GM12874 (cell line): ENCODE data around the gene MRPL10.

Experiments
- TF ChIP-seq, protein P1 (sequence below): IDR thresholded peaks from 2 replicates; pipeline ENCODE4 v1.5.1; 2011; ENCODE audit warnings: low read depth, mild to moderate bottlenecking, control low read depth, low read length, moderate library complexity; ENCODE audit not compliant: insufficient read depth

MRPL10 gene

DNA sequence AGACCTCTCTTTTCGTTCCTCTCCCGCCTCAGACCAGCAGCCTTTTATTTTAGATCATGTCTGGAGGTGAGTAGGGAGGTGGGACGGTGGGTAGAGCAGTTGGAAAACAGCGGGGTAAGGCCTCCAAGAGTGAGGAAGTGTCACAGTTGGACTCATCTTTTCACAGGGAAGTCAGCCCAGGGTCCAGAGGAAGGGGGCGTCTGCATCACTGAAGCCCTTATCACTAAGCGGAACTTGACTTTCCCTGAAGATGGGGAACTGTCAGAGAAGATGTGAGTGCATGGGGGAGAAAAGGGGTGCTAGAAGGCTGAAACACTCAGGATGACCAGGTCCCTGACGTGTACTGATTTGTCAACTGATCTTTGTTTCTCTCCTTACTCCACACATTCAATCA lies 590 bp upstream of the MRPL10 start:
- TF ChIP-seq, protein P1, sequence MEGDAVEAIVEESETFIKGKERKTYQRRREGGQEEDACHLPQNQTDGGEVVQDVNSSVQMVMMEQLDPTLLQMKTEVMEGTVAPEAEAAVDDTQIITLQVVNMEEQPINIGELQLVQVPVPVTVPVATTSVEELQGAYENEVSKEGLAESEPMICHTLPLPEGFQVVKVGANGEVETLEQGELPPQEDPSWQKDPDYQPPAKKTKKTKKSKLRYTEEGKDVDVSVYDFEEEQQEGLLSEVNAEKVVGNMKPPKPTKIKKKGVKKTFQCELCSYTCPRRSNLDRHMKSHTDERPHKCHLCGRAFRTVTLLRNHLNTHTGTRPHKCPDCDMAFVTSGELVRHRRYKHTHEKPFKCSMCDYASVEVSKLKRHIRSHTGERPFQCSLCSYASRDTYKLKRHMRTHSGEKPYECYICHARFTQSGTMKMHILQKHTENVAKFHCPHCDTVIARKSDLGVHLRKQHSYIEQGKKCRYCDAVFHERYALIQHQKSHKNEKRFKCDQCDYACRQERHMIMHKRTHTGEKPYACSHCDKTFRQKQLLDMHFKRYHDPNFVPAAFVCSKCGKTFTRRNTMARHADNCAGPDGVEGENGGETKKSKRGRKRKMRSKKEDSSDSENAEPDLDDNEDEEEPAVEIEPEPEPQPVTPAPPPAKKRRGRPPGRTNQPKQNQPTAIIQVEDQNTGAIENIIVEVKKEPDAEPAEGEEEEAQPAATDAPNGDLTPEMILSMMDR: no peak

DNA sequence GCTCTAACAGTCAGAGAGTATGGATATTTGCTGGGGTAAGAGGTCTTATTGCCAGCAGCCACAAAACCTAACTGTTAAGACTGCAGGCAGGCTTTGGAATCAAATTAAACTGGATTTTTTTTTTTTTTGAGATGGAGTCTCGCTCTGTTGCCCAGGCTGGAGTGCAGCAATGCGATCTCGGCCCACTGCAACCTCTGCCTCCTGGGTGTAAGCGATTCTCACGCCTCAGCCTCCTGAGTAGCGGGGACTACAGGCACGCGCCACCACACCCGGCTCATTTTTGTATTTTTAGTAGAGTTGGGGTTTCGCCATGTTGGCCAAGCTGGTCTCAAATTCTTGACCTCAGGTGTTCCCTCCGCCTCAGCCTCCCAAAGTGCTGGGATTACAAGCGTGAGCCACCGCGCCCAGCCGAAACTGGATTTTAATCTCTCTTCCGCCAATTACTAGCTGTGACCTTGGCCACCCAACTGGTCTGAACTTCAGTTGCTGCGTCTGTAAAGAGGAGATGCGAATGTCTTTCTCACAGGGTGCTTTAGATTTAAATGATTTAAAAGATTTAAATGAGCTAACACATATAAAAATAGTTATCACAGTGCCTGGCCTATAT lies 842 bp downstream of the MRPL10 start:
- TF ChIP-seq, protein P1: no peak

DNA sequence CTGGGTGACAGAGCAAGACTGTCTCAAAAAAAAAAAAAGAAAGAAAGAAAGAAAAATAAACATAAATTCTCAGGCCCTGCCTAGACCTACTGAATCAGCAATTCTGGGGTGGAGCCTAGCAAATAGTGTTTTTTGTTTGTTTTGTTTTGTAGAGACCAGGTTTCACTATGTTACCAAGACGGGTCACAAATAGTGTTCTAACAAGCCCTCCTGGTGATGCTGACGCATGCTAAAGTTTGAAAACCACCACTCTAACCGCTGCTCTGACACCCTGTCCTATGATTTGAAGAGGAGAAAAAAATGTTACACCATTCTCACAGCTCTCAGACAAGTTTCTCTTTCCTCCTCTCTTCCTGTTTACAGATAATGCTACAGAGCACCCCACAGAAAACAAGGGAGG lies 1.5 kb downstream of the MRPL10 start:
- TF ChIP-seq, protein P1: no peak

DNA sequence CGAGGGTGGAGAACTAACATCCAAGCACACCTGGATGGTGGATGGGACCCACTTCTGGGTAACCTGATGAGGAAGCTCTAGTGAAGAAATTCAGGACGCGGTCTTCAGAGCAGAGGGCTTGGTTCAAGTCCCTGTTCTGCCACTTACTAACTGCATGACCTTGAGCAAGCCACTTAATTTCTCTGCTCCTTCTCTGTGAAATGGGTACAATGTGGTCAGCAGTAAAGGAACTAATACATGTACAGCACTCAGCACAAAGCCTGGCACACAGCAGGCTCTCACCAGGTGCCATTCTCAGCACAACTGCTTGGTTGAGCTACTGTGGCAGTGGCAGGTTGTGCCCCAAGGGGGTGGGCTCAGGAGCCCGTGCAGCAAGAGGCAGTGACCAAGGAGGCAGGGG lies 7.8 kb downstream of the MRPL10 start:
- TF ChIP-seq, protein P1: no peak

DNA sequence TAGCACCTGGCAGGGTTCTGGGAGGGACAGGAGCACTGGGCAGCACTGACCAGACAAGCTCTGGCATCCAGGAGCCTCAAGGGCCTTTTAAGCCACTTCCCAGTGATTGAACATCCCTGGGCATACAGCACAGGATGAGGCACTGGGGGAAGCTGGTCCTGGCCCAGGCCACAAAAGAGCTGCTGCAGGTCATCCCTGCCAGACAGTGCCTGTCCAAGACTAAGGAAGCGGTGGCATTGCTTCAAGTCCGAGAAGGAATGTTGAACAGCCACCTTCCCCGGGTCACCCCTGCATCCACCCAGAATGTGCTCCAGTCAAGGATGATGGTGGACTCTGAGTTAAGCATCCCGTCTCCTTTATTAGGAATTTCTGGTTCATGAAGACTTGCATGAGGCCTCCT lies 8.6 kb downstream of the MRPL10 start:
- TF ChIP-seq, protein P1: no peak

DNA sequence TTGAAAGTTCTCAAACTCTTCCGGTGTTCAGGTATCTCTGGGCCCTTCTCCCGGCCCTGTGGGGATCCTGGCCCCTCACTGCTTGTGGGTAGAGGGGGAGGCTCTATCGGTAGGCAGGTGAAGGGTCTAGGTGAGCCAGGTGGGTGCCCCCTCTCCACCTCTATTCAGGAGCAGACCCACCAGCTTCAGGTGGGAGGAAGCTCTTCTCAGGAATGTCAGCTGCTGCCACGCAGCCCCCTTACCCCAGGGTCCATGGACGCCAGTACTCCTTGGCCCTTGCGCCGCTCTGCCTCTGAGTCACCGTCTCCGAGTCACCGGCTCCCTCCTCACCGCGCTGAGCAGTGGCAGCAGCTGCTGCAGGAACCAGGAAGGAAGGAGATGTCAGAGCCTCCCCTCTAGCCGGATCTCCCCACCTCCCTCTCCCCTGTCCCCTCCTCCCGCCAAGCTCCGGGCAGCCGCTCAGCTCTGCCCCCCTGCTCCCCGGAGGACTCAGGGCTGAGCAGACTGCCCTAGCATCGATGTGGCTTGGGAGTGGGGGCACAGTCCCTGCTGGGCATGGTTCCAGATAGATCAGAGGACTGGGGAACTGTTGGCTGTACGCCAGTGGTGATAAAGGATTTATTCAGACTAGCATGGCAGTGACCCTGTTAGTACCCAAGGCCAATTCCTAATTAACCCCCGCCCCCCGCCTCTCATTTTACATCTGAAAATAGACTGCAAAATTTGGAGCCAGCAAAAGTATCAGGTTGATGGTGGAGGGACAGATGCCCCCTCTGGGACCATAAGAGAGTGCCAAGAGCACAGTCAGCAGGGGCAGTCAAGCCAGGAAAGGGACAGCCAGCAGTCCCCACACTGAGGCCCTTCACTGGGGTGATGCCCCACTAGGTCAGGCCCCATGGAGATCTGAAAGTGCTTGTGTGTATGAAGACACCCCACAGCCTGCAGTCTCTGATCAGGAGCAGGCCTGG lies 9.6 kb downstream of the MRPL10 start, which contains the start of gene OSBPL7:
Gene OSBPL7 (minus strand): TSS at position 371 of the 968 bp plus-strand sequence. CDS start 1,516 bp downstream, outside the sequence.
- TF ChIP-seq, protein P1: peak; percentile 36; the same call in 1 of the 2 replicates

DNA sequence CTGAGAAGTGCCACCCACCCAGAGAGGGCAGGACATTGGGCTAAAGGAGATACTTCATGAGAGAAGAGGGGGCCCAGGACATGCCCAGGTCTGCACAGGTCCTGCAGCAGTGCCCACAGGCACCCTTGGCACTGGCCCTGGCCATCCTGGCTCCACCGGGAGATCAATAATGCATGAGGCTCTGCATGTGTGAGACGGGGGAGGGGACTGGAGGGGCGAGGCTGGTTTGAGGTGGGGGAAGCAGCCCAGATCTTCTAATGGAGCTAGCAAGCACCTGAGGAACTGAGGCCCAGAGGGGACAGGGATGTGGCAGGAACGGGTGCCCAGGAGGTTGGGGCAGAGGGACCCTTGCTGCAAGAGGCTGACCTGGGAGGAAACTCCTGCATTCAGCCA lies 10.3 kb downstream of the MRPL10 start:
- TF ChIP-seq, protein P1: no peak
